Activated CD8-positive, alpha-beta memory T cell treated with anti-CD3 and anti-CD28 coated beads, Interleukin-2, amount 10 ng/mL, durations not matched to agents 7 days and 5 days (primary cell): ENCODE results near the gene AKAP13. TPM values are rescaled to one million over a fixed set of nuclear protein-coding genes. Genes with fewer than 3 reads are reported as not detected.

Source experiments
- ATAC-seq: fragments of 150-1000 bp; cut with Tn5 transposase; one replicate; pipeline ENCODE4 v1.10.0; 2021; ENCODE audit warnings: moderate library complexity
- CTCF ChIA-PET: fragments of 350-600 bp; sonication (Branson Sonifier 250); formaldehyde crosslinking; loops from one replicate; lab custom pipeline; 2021; ENCODE audit warnings: antibody characterized with exemption; lab: Charles Lee
- DNase-seq: peaks from one replicate; pipeline ENCODE4 v3.0.0-alpha.2; 2020
- H3K27ac Mint-ChIP-seq: one replicate; pipeline ENCODE4 v1.8.0; 2021; ENCODE audit warnings: mild to moderate bottlenecking, mixed read lengths
- H3K27me3 Mint-ChIP-seq: one replicate; pipeline ENCODE4 v1.8.0; 2021; ENCODE audit warnings: mixed read lengths
- H3K36me3 Mint-ChIP-seq: one replicate; pipeline ENCODE4 v1.8.0; 2021; ENCODE audit warnings: mild to moderate bottlenecking, mixed read lengths
- H3K4me1 Mint-ChIP-seq: one replicate; pipeline ENCODE4 v1.8.0; 2021; ENCODE audit warnings: mixed read lengths
- H3K4me3 Mint-ChIP-seq: one replicate; pipeline ENCODE4 v1.8.0; 2021; ENCODE audit warnings: mild to moderate bottlenecking, moderate library complexity, mixed read lengths
- H3K9me3 Mint-ChIP-seq: one replicate; pipeline ENCODE4 v1.8.0; 2022; ENCODE audit warnings: low read depth, mixed read lengths
- total RNA-seq, 2 experiments: library from RNA; stranded (reverse); gene quantifications; one replicate each; pipeline ENCODE4 v1.2.3, GENCODE V29; 2021

The AKAP13 gene
- total RNA-seq, 2 experiments from 2014 or later: 150 to 172 TPM

DNA sequence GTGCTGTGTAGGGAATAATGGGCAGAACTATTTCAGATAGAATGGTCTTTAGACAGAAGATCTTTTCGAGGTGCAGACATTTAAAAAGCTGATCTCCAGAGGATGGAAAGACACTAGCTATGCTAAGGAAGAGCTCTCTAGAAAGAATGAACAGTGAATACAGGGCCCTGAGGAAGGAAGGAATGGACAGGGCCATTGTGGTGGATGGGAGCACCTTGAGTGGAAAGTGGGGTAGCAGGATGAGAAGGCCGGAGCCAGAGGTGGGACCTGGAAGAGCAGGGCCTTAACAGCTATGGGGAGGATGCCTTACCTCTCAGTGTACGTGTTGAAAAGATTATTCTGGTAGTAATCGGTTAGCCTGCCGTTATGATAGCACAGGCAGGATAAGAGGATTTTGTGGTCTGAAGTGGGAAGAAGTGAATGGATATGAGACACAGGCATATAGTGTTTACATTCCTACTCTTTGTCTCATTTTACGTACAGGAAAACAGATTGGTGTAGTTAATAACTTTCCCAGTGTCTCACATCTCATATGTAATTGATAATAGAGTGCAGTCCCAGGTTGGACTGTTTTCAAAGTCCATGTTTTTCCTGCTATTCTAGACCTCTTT is 241.9 kb downstream of the AKAP13 start:
- CTCF ChIA-PET: interaction anchor here (0.6 kb wide), 1 partner anchor 114 kb away, joined by 3 read pairs; no protein-coding TSS in a partner anchor
- Mint-ChIP-seq H3K4me1 (peaks cover 53% of the 10 kb centered on the region), H3K27me3 (no peaks in the 10 kb centered on the region), H3K9me3 (no peaks in the 10 kb centered on the region), H3K27ac (no peak overlapping the region), H3K36me3 (peaks cover 32% of the 10 kb centered on the region), H3K4me3 (no peak overlapping the region)
- ATAC-seq (no peak), DNase-seq (no peak)

DNA sequence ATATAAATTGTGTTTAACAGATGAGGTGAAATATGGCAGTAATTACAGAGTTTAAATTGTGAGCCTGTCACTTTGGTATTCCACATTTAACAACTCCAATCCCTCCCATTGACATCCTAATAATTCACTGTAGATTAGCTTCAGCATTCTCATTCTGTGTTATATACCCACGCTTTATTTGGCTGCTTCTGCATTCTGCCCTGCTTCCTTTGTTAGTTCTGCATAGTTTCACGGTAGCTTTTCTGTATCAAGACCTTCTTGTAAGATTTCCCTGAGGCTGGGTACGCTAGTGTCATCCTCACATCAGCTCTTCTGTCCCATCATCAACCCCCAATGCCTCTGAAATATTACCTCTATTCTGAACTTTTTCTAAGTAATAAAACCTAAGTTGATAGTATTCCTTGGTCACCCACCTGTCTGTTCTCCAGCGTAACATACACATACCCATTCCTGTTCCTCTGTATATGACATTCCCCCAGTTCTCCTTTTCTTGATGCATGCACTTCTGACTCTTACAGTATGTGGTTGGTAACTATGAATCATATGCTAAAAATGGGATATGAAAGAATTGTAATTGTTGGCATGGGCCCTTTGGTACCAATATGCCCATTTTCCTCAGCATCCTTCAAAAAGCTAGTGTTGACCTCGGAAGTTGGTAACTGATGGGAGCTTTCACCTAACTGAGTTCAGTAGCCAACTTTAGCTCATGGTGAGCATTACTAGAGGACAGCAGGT is 243.1 kb downstream of the AKAP13 start:
- no peak overlapping the region for H3K4me3 Mint-ChIP-seq
- peaks cover 61% of the 10 kb centered on the region for H3K4me1 Mint-ChIP-seq
- CTCF ChIA-PET: interaction anchor here (0.9 to 1.8 kb wide), 6 partner anchors 16 to 327 kb away, joined by 3 to 6 read pairs (median 4); no protein-coding TSS in a partner anchor
- ATAC-seq (no peak), DNase-seq (no peak)
- no peaks in the 10 kb centered on the region for H3K27me3 Mint-ChIP-seq
- H3K9me3 Mint-ChIP-seq: no peaks in the 10 kb centered on the region
- H3K27ac Mint-ChIP-seq: peak overlapping the region; percentile 18
- H3K36me3 Mint-ChIP-seq: peaks cover 43% of the 10 kb centered on the region

DNA sequence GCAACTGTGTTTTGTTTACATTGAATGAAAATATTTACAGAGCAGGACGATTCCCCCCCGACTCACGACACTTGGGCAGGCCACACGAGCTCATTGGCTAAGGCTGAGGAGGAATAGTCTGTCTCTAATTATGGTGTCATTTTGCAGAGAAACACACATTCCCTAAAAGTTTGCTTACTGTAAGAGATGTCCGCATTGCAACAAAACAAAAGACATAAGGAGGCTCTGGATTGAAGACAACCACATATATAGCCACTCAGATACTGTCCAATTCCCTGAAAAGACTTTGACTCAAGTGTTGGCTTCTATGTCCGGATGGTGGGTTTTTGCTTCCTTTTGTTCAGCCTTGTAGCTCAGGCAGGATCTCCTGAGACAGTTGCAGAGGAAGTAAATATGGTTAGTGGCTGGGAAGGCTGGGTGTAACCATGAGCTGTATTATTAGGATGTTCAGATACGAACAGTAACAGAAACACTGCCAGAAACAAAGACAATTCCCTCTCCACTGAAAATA is 243.9 kb downstream of the AKAP13 start:
- H3K4me1 Mint-ChIP-seq: peaks cover 68% of the 10 kb centered on the region
- peak; percentile 62 for DNase-seq

DNA sequence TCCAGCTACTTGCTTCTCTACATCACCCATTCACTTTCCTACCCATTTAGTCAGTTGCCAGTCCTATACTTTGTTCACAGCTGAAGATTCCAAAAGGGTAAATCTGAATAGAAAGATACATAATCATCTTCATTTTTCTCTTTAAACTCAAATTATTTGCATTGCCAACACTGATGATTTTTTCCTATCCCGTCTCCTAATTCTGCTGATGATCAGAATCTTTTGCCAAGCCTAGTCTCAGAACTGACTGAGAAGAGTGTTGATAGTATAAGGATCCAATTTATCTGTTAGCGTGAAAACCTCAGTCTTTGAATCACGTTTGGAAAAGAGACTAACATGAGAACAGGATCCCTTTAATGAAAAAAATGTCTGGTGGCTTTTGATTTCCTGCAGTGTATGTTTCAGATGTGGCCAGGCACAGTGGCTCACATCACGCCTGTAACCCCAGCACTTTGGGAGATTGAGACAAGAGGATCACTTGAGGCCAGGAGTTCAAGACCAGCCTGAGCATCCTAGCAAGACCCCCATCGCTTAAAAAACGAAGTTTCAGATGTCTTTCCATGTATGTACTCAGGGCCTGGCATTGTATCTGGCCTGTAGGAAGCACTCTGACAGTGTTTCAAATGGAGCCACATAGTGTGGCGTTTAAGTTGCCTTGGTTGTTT is 244.9 kb downstream of the AKAP13 start:
- Mint-ChIP-seq H3K9me3 (no peaks in the 10 kb centered on the region), H3K4me3 (peak overlapping the region; percentile 56), H3K36me3 (peaks cover 51% of the 10 kb centered on the region), H3K4me1 (peaks cover 74% of the 10 kb centered on the region), H3K27me3 (no peaks in the 10 kb centered on the region), H3K27ac (peak overlapping the region; percentile 96)
- ATAC-seq: peak; percentile 53
- peak; percentile 56 for DNase-seq
- CTCF ChIA-PET: interaction anchor here (1.1 to 3.9 kb wide), 6 partner anchors 21 to 105 kb away, joined by 3 to 27 read pairs (median 6); no protein-coding TSS in a partner anchor

More for the DNA sequence above, 243.9 kb downstream of the AKAP13 start:
- peaks cover 46% of the 10 kb centered on the region for H3K36me3 Mint-ChIP-seq
- no peaks in the 10 kb centered on the region for H3K9me3 Mint-ChIP-seq
- no peaks in the 10 kb centered on the region for H3K27me3 Mint-ChIP-seq
- peak overlapping the region; percentile 96 for H3K27ac Mint-ChIP-seq
- ATAC-seq: peak; percentile 29
- CTCF ChIA-PET: interaction anchor here (0.9 to 3.9 kb wide), 8 partner anchors 17 to 328 kb away, joined by 3 to 27 read pairs (median 4); no protein-coding TSS in a partner anchor
- H3K4me3 Mint-ChIP-seq: peak overlapping the region; percentile 56

DNA sequence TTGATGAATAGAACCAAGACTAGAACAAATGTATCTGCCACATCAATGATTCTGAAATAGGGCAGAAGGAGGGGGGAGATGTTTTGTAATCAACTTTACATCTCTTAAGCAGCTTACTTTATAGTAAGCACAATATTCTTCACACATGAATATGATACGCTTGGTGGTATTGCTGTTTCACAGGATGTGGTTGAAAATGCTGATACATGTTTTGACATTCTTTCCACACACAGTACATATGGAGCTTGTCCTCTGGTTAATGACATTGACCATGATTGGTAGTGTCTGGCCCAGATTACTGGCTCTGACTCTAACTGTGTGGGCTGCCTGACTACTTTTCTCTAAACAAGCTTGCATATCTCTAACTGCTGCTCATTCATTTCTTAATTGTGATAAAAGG is 245.5 kb downstream of the AKAP13 start:
- H3K27ac Mint-ChIP-seq: peak overlapping the region; percentile 96
- ATAC-seq: peak; percentile 86
- H3K9me3 Mint-ChIP-seq: no peaks in the 10 kb centered on the region
- H3K36me3 Mint-ChIP-seq: peaks cover 53% of the 10 kb centered on the region
- peak overlapping the region; percentile 56 for H3K4me3 Mint-ChIP-seq
- peaks cover 75% of the 10 kb centered on the region for H3K4me1 Mint-ChIP-seq
- CTCF ChIA-PET: interaction anchor here (1.1 to 3.9 kb wide), 4 partner anchors 20 to 64 kb away, joined by 3 to 27 read pairs (median 6); no protein-coding TSS in a partner anchor
- no peaks in the 10 kb centered on the region for H3K27me3 Mint-ChIP-seq
- peak; percentile 74 for DNase-seq

GRCh38 chr15:85627213-85627935 is 247.0 kb downstream of the AKAP13 start:
- peak overlapping the region; percentile 7 for H3K27ac Mint-ChIP-seq
- no peaks in the 10 kb centered on the region for H3K9me3 Mint-ChIP-seq
- H3K4me3 Mint-ChIP-seq: no peak overlapping the region
- CTCF ChIA-PET: interaction anchor here (1.4 to 3.9 kb wide), 2 partner anchors 19 to 331 kb away, joined by 3 to 27 read pairs; no protein-coding TSS in a partner anchor
- ATAC-seq (no peak), DNase-seq (no peak)
- H3K36me3 Mint-ChIP-seq: peaks cover 50% of the 10 kb centered on the region
- peaks cover 67% of the 10 kb centered on the region for H3K4me1 Mint-ChIP-seq
- no peaks in the 10 kb centered on the region for H3K27me3 Mint-ChIP-seq

DNA sequence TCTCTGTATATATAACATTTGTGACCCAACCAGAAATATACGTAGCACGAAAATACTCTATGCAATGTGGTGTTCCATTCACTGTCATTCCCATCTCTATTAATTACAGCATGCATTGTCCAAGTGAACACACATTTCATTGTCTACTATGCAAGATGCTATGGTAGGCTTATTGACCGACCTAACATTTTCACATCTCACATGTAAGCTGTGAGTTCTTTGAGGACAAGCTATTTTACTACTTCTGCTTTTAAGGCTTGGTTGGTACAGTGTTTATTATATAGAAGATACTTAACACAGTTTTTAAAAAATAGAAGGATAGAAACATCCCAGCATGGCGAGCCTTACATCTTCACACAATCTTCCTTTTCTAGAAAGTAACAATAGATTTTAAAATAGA is 249.9 kb downstream of the AKAP13 start:
- Mint-ChIP-seq H3K4me1 (peaks cover 56% of the 10 kb centered on the region), H3K27me3 (no peaks in the 10 kb centered on the region), H3K4me3 (no peak overlapping the region), H3K27ac (no peak overlapping the region), H3K9me3 (no peaks in the 10 kb centered on the region), H3K36me3 (peaks cover 44% of the 10 kb centered on the region)
- ATAC-seq (no peak), DNase-seq (no peak)
- CTCF ChIA-PET: interaction anchor here (1.4 to 2.2 kb wide), 3 partner anchors 13 to 63 kb away, joined by 4 to 6 read pairs (median 5); no protein-coding TSS in a partner anchor

DNA sequence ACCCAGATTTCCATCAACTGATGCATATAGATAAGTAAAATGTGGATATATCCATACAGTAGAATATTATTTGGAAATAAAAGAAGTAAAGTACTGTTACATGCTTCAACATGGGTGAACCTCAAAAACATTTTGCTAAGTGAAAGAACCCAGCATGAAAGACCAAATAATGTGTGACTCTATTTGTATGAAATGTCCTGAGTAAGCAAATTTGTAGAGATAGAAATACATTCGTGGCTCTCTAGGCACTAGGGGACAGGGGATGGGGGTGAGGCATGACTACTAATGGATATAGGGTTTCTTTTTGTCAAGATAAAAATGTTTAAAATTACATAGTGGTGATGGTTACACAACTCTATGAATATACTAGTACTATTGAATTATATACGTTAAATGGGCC is 250.6 kb downstream of the AKAP13 start:
- peaks cover 51% of the 10 kb centered on the region for H3K4me1 Mint-ChIP-seq
- CTCF ChIA-PET: interaction anchor here (2.2 kb wide), 1 partner anchor 14 kb away, joined by 5 read pairs; no protein-coding TSS in a partner anchor
- H3K27me3 Mint-ChIP-seq: no peaks in the 10 kb centered on the region
- DNase-seq (no peak), ATAC-seq (no peak)
- no peak overlapping the region for H3K4me3 Mint-ChIP-seq
- no peaks in the 10 kb centered on the region for H3K9me3 Mint-ChIP-seq
- H3K27ac Mint-ChIP-seq: no peak overlapping the region
- H3K36me3 Mint-ChIP-seq: peaks cover 42% of the 10 kb centered on the region

DNA sequence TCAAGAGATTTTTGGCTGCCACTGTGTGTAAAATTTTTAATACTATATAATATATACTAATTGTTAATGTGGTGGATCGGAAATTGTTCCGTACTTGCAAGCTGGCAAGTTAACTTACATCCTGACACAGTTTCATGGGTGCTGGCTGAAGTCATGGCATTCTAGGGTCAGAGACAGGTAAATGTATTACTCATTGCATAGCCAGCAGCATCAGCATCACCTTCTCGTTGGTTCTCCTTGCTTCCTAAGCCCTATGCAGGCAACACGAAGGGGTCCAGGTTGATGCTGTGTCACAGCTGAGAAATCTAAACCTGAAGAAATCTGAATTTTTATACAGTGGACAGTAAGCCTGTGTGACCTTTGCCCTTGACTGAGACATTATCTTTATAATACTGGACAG is 251.6 kb downstream of the AKAP13 start:
- no peak for DNase-seq
- H3K9me3 Mint-ChIP-seq: no peaks in the 10 kb centered on the region
- H3K4me1 Mint-ChIP-seq: peaks cover 47% of the 10 kb centered on the region
- H3K27ac Mint-ChIP-seq: no peak overlapping the region
- CTCF ChIA-PET: no interaction called here
- no peak for ATAC-seq
- H3K27me3 Mint-ChIP-seq: no peaks in the 10 kb centered on the region
- no peak overlapping the region for H3K4me3 Mint-ChIP-seq
- H3K36me3 Mint-ChIP-seq: peaks cover 39% of the 10 kb centered on the region

- H3K4me1 Mint-ChIP-seq: peaks cover 41% of the 10 kb centered on the region
- H3K27ac Mint-ChIP-seq: no peak overlapping the region
- peaks cover 33% of the 10 kb centered on the region for H3K36me3 Mint-ChIP-seq
- no peaks in the 10 kb centered on the region for H3K9me3 Mint-ChIP-seq
- DNase-seq (no peak), ATAC-seq (no peak)
- no peak overlapping the region for H3K4me3 Mint-ChIP-seq
- no peaks in the 10 kb centered on the region for H3K27me3 Mint-ChIP-seq
- CTCF ChIA-PET: interaction anchor here (1.1 kb wide), 1 partner anchor 207 kb away, joined by 3 read pairs; no protein-coding TSS in a partner anchor
Observed at GRCh38 chr15:85633859-85634258, 253.5 kb downstream of the AKAP13 start.

GRCh38 chr15:85636351-85636750 is 255.9 kb downstream of the AKAP13 start:
- Mint-ChIP-seq H3K27me3 (no peaks in the 10 kb centered on the region), H3K9me3 (no peaks in the 10 kb centered on the region), H3K4me3 (no peak overlapping the region), H3K27ac (no peak overlapping the region), H3K36me3 (peaks cover 36% of the 10 kb centered on the region), H3K4me1 (peaks cover 45% of the 10 kb centered on the region)
- no peak for ATAC-seq
- no peak for DNase-seq
- CTCF ChIA-PET: interaction anchor here (1.1 to 1.2 kb wide), 2 partner anchors 20 to 74 kb away, joined by 3 to 4 read pairs; no protein-coding TSS in a partner anchor

DNA sequence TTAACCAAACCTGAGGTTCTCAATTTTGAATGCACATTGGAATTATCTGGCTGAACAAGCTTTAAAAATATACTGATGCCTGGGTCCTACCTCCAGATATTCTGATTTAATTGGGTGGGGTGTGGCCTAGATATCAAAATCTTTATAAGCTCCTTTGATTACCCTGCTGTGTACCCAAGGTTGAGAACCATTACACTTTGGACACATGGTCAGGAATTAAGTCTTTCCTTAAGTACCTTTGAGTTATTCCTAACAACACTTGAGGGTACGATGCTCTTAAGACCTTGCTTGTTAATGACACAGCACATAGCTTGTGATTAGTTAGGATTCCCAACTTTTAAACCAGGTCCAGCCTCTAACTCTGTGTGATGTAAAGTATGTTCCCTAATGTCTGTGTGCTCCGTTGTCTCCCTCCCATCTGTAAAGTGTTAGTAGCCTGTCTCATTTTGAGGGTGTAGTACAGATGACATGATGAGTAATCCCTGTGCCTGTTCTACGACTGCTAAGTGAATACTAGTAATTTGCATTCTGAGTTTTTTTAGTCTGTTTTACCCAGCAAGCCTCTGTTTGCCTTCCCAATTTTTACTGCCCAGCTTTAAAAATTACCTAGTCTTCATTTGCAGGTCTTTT is 259.5 kb downstream of the AKAP13 start:
- Mint-ChIP-seq H3K4me1 (peaks cover 46% of the 10 kb centered on the region), H3K4me3 (no peak overlapping the region), H3K27me3 (no peaks in the 10 kb centered on the region), H3K9me3 (no peaks in the 10 kb centered on the region), H3K36me3 (peaks cover 44% of the 10 kb centered on the region), H3K27ac (peak overlapping the region; percentile 71)
- CTCF ChIA-PET: interaction anchor here (1.4 kb wide), 1 partner anchor 19 kb away, joined by 3 read pairs; no protein-coding TSS in a partner anchor
- ATAC-seq: peak; percentile 81
- no peak for DNase-seq
